Right lobe of liver (tissue), 6 donors: Measurements from ENCODE around the gene HTRA1. TPM values are rescaled to one million over a fixed set of nuclear protein-coding genes. Genes with fewer than 3 reads are reported as not detected.

Source experiments
- ATAC-seq, 4 donors: fragments of 200-7000 bp; cut with Tn5 transposase; one replicate each; pipeline ENCODE4 v1.9.1; 2020; ENCODE audit warnings: mild to moderate bottlenecking in 4 of 4, moderate library complexity in 4 of 4
- DNase-seq, 3 donors: peaks; one replicate each; pipeline ENCODE4 v3.0.0-alpha.2; 2020
- H3K27ac ChIP-seq, 3 donors: fragments of 200-600 bp; one replicate each; pipeline ENCODE4 v1.8.0; 2022
- H3K27me3 ChIP-seq, 2 donors: fragments of 200-600 bp; one replicate each; pipeline ENCODE4 v1.8.0; 2022
- H3K36me3 ChIP-seq, 4 donors: fragments of 200-600 bp; sonication (generic) in 1 of 4; one replicate each; pipeline versions ENCODE4 v1.5.1 to v1.8.0; 2017 to 2022; ENCODE audit warnings: control low read depth in 1 of 4
- H3K4me1 ChIP-seq, 4 donors: fragments of 200-600 bp; sonication (generic) in 1 of 4; one replicate each; pipeline versions ENCODE4 v1.5.1 to v1.8.0; 2017 to 2022; ENCODE audit warnings: control low read depth in 1 of 4
- H3K4me3 ChIP-seq, 3 donors: fragments of 200-600 bp; one replicate each; pipeline ENCODE4 v1.8.0; 2022
- H3K9me3 ChIP-seq, 4 donors: fragments of 200-600 bp; sonication (generic) in 1 of 4; one replicate each; pipeline versions ENCODE4 v1.5.1 to v1.8.0; 2017 to 2022; ENCODE audit warnings: control low read depth in 1 of 4
- POLR2A ChIP-seq: fragments of 450-650 bp; IDR thresholded peaks from one replicate; pipeline ENCODE4 v1.6.1; 2017; ENCODE audit warnings: antibody characterized with exemption, mild to moderate bottlenecking
- WGBS: methylation state at CpG from one replicate; pipeline ENCODE4 v1.1.6; 2018; ENCODE audit warnings: low coverage, low lambda C conversion rate; ENCODE audit not compliant: insufficient coverage; ENCODE audit errors: missing lambda C conversion rate; 5-methylcytosine and 5-hydroxymethylcytosine counted together
- intact Hi-C, 2 donors: fragments of 100-400 bp; cut with DNase I; formaldehyde crosslinking; loops; one replicate each; pipeline versions ENCODE4 v1.11.2 to v1.14.1; 2022
- microRNA-seq, 2 donors: library from miRNA; unstranded; fragments of <30 nt; microRNA quantifications; one replicate each; pipeline ENCODE4, GENCODE V29; 2019 to 2020
- small RNA-seq, 2 experiments: library from RNA; depleted of rRNA; stranded (forward); fragments of <200 nt; gene quantifications; one replicate each; pipeline ENCODE3, GENCODE V24; 2016
- total RNA-seq, 6 experiments: library from RNA; depleted of rRNA in 2 of 6; stranded (reverse); fragments of >200 nt in 2 of 6; fragmentation: NEBNext Ultra II Directional in 3 of 6; extraction: Animal tissue kit (Norgen Biotek cat#: 25700) in 3 of 6; gene quantifications; one replicate each; pipeline versions ENCODE4 v1.1.0 to v1.2.4, GENCODE V29; 2016 to 2023
- TF ChIP-seq, protein P1 (sequence below), 4 donors: fragments of 200-600 bp in 3 of 4; fragments of 450-650 bp in 1 of 4; IDR thresholded peaks; one replicate each; pipeline versions ENCODE4 v1.5.1 to v1.8.0; 2016 to 2022; ENCODE audit warnings: antibody characterized with exemption in 4 of 4, mild to moderate bottlenecking in 2 of 4
- donor health status: DM: no; HTN: yes; CAD: no.
- donor health status: DM: no; HTN: no; CAD: no.
- donor health status: DM: no; HTN: no; CAD: no.
- donor health status: DM: no; HTN: yes; CAD: no.
- donor health status: DM: no; HTN: yes; CAD: no.

HTRA1 gene
- total RNA-seq, 6 experiments from 2014 or later = 91.9 to 224 (median 134) TPM

DNA sequence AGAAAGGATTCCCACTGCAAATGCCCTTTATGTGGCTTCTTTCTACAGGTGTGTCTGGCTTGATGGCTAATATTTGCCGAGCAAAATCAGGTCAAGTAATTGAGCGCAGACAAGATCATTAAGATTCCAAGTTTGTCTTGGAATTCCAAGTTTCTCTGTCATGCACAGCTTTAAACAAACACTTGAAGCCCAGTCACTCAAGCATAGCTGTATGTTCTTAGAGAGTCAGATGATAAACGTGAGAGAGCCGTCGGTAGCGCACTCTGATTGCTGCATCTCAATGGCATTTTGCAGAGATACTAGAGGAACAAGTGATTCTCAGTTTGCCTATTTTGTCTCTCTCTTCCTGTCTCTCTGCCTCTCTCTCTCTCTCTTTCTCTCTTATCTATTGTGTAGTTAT lies 99.9 kb downstream of the HTRA1 start:
- intact Hi-C loops = loop anchor here in 1 of 2 donors (10.0 kb wide), 1 partner anchor 266 kb away; no protein-coding TSS in a partner anchor
- no peaks in the 10 kb centered on the region for H3K27me3 ChIP-seq
- 55% methylated on average over 6 of the region's 6 CpGs for WGBS
- DNase-seq = no peak
- H3K27ac ChIP-seq = no peak overlapping the region
- TF ChIP-seq POLR2A = no peak
- TF ChIP-seq, protein P1, sequence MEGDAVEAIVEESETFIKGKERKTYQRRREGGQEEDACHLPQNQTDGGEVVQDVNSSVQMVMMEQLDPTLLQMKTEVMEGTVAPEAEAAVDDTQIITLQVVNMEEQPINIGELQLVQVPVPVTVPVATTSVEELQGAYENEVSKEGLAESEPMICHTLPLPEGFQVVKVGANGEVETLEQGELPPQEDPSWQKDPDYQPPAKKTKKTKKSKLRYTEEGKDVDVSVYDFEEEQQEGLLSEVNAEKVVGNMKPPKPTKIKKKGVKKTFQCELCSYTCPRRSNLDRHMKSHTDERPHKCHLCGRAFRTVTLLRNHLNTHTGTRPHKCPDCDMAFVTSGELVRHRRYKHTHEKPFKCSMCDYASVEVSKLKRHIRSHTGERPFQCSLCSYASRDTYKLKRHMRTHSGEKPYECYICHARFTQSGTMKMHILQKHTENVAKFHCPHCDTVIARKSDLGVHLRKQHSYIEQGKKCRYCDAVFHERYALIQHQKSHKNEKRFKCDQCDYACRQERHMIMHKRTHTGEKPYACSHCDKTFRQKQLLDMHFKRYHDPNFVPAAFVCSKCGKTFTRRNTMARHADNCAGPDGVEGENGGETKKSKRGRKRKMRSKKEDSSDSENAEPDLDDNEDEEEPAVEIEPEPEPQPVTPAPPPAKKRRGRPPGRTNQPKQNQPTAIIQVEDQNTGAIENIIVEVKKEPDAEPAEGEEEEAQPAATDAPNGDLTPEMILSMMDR (IDR thresholded peaks at IDR 0.05) = no peak
- no peak for ATAC-seq
- no peaks in the 10 kb centered on the region for H3K4me1 ChIP-seq
- no peaks in the 10 kb centered on the region for H3K9me3 ChIP-seq
- no peak overlapping the region for H3K4me3 ChIP-seq
- H3K36me3 ChIP-seq = no peaks in the 10 kb centered on the region

DNA sequence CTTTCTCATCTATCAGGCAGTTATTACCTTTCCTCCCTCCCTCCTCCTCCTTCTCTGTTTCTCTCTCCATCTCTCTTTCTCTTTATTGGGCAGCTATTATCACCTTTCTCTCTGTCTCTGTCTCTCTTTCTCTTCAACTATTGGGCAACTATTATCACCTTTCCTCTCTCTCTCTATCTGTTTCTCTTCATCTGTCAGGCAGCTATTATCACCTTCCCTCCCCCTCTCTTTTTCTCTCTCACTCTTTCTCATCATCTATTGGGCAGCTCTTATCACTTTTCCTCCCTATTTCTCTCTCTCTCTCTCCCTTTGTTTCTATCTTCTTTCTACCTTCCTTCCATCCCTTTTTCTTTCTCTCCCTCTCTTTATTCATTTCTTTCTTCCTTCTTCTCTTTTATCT lies 100.4 kb downstream of the HTRA1 start:
- intact Hi-C loops = loop anchor here in 1 of 2 donors (10.0 kb wide), 1 partner anchor 267 kb away; no protein-coding TSS in a partner anchor
- H3K27ac ChIP-seq = no peak overlapping the region
- no peak for TF ChIP-seq POLR2A
- TF ChIP-seq, protein P1 (IDR thresholded peaks at IDR 0.05) = no peak
- H3K4me1 ChIP-seq = no peaks in the 10 kb centered on the region
- no peak overlapping the region for H3K4me3 ChIP-seq
- ATAC-seq (no peak), DNase-seq (no peak)
- H3K36me3 ChIP-seq = no peaks in the 10 kb centered on the region
- H3K9me3 ChIP-seq = no peaks in the 10 kb centered on the region
- H3K27me3 ChIP-seq = no peaks in the 10 kb centered on the region

Small RNAs within 50 kb of the gene (microRNA-seq; reads per million reads assigned to microRNA genes)
- gene MIR3941 = 0 to 1.3 reads per million in 2 donors

Small RNAs within 50 kb of the gene (small RNA-seq; reads per million reads assigned to genes)
- gene MIR3941 = 0 reads per million in 2 experiments

Other genes starting within 250 kb of the HTRA1 start
- 1 to 10 TPM in 5 of 6 experiments, under 1 TPM in 1; 0.98 to 3.0 (median 2.0) TPM for gene BTBD16, start 190.3 kb upstream of the HTRA1 start, total RNA-seq
- 10 to 100 TPM; 23.1 to 42.2 (median 27.5) TPM for gene PLEKHA1, start 86.8 kb upstream of the HTRA1 start, total RNA-seq
- gene ARMS2, start 6.9 kb upstream of the HTRA1 start, total RNA-seq = not detected
- gene DMBT1, start 99.2 kb downstream of the HTRA1 start, total RNA-seq = under 1 TPM in 2 of 6 experiments, not detected in 4; 0.06 to 0.20 TPM
- not detected for gene C10orf120, start 238.3 kb downstream of the HTRA1 start, total RNA-seq